Calu3 (cell line): ENCODE data around the gene FBLN2. TPM values are rescaled to one million over a fixed set of nuclear protein-coding genes. Genes with fewer than 3 reads are reported as not detected.

Source experiments
- BruUV-seq: library from RNA; stranded (reverse); fragments of 400-500 nt; replicated peaks from 2 replicates; lab custom pipeline; 2021; lab: Mats Ljungman, UMichigan
- CTCF ChIA-PET: fragments of 300-600 bp; sonication (Branson Sonifier 250); formaldehyde crosslinking; loops from one replicate; lab custom pipeline; 2022; ENCODE audit warnings: antibody characterized with exemption; lab: Charles Lee
- DNase-seq: peaks from one replicate; pipeline ENCODE4 v3.0.0; 2022
- H3K27ac Mint-ChIP-seq: one replicate; pipeline ENCODE4 v1.8.0; 2022; ENCODE audit warnings: mixed read lengths; ENCODE audit not compliant: unreplicated experiment
- H3K27me3 Mint-ChIP-seq: one replicate; pipeline ENCODE4 v1.8.0; 2022; ENCODE audit warnings: mixed read lengths; ENCODE audit not compliant: unreplicated experiment
- H3K36me3 Mint-ChIP-seq: one replicate; pipeline ENCODE4 v1.8.0; 2022; ENCODE audit warnings: mild to moderate bottlenecking, moderate library complexity, mixed read lengths; ENCODE audit not compliant: insufficient read depth, unreplicated experiment
- H3K4me1 Mint-ChIP-seq: one replicate; pipeline ENCODE4 v1.8.0; 2022; ENCODE audit warnings: mild to moderate bottlenecking, low read depth, mixed read lengths; ENCODE audit not compliant: unreplicated experiment
- H3K4me3 Mint-ChIP-seq: one replicate; pipeline ENCODE4 v1.8.0; 2022; ENCODE audit warnings: mild to moderate bottlenecking, low read depth, moderate library complexity, mixed read lengths; ENCODE audit not compliant: unreplicated experiment
- H3K9me3 Mint-ChIP-seq: one replicate; pipeline ENCODE4 v1.8.0; 2022; ENCODE audit warnings: low read depth, mixed read lengths; ENCODE audit not compliant: unreplicated experiment
- CTCF ChIP-seq: fragments of 200-600 bp; IDR thresholded peaks from one replicate; pipeline ENCODE4 v1.8.0; 2022; ENCODE audit warnings: antibody characterized with exemption; ENCODE audit not compliant: unreplicated experiment
- intact Hi-C: fragments of 100-400 bp; cut with micrococcal nuclease; formaldehyde crosslinking; loops from one replicate; pipeline ENCODE4 v1.10.0; 2022; ENCODE audit not compliant: unreplicated experiment
- total RNA-seq: library from RNA; stranded (reverse); gene quantifications from 2 replicates; pipeline ENCODE4 v1.2.3, GENCODE V29; 2022

Gene FBLN2
- total RNA-seq, 1 experiment from 2014 or later = not detected

GRCh38 chr3:13656584-13657301 lies 107.8 kb downstream of the FBLN2 start:
- H3K27ac Mint-ChIP-seq = no peak overlapping the region
- no peaks in the 10 kb centered on the region for H3K36me3 Mint-ChIP-seq
- no peaks in the 10 kb centered on the region for H3K9me3 Mint-ChIP-seq
- no TSS peak for BruUV-seq
- no peak for TF ChIP-seq CTCF
- H3K27me3 Mint-ChIP-seq = peaks cover 47% of the 10 kb centered on the region
- CTCF ChIA-PET = interaction anchor here (2.4 to 3.2 kb wide), 2 partner anchors 224 to 228 kb away, joined by 23 to 51 read pairs; partner anchors contain the start of gene WNT7A
- H3K4me3 Mint-ChIP-seq = no peak overlapping the region
- intact Hi-C loops = loop anchor here (1.0 to 10.0 kb wide), 2 partner anchors 229 to 468 kb away; partner anchors contain the start of genes CHCHD4 and TMEM43
- peaks cover 18% of the 10 kb centered on the region for H3K4me1 Mint-ChIP-seq
- no peak for DNase-seq

- CTCF ChIA-PET = interaction anchor here (0.7 to 3.2 kb wide), 5 partner anchors 13 to 227 kb away, joined by 3 to 51 read pairs (median 4); partner anchors contain the start of gene WNT7A
- BruUV-seq = no TSS peak
- Mint-ChIP-seq H3K27me3 (peaks cover 37% of the 10 kb centered on the region), H3K4me3 (no peak overlapping the region), H3K9me3 (no peaks in the 10 kb centered on the region), H3K27ac (no peak overlapping the region), H3K36me3 (no peaks in the 10 kb centered on the region), H3K4me1 (peaks cover 11% of the 10 kb centered on the region)
- intact Hi-C loops = loop anchor here (1.0 to 10.0 kb wide), 3 partner anchors 222 to 467 kb away; partner anchors contain the start of genes CHCHD4, TMEM43 and WNT7A
- TF ChIP-seq CTCF = peak; percentile 86
- DNase-seq = peak; percentile 80
Measured at GRCh38 chr3:13657660-13658435, 108.9 kb downstream of the FBLN2 start.

GRCh38 chr3:13658681-13659080 lies 109.8 kb downstream of the FBLN2 start:
- DNase-seq = no peak
- no peak for TF ChIP-seq CTCF
- intact Hi-C loops = loop anchor here (1.0 to 10.0 kb wide), 2 partner anchors 222 to 466 kb away; partner anchors contain the start of genes CHCHD4, TMEM43 and WNT7A
- no peaks in the 10 kb centered on the region for H3K36me3 Mint-ChIP-seq
- no TSS peak for BruUV-seq
- H3K4me3 Mint-ChIP-seq = no peak overlapping the region
- peaks cover 37% of the 10 kb centered on the region for H3K27me3 Mint-ChIP-seq
- H3K27ac Mint-ChIP-seq = no peak overlapping the region
- no peaks in the 10 kb centered on the region for H3K9me3 Mint-ChIP-seq
- H3K4me1 Mint-ChIP-seq = peaks cover 11% of the 10 kb centered on the region
- CTCF ChIA-PET = interaction anchor here (1.6 to 3.2 kb wide), 3 partner anchors 12 to 226 kb away, joined by 4 to 51 read pairs (median 23); partner anchors contain the start of gene WNT7A
